ES-I3 (cell line): ENCODE measurements around the gene CCDC91.
"Not testable (repeated sequence)": the region's sequence is repeated elsewhere in the genome, so short reads cannot be mapped to it uniquely, and the experiment has no call there.

Source experiments
- H3K36me3 ChIP-seq: 2 replicates; pipeline ENCODE4 v1.6.1; 2013; ENCODE audit warnings: mild to moderate bottlenecking, low read length, control low read depth, moderate library complexity; ENCODE audit not compliant: insufficient read depth
- H3K4me1 ChIP-seq: 2 replicates; pipeline ENCODE4 v1.6.1; 2013; ENCODE audit warnings: mild to moderate bottlenecking, control low read depth, low read length; ENCODE audit not compliant: insufficient read depth
- H3K9ac ChIP-seq: 2 replicates; pipeline ENCODE4 v1.6.1; 2013; ENCODE audit warnings: low read depth, mild to moderate bottlenecking, low read length, moderate library complexity
- H3K9me3 ChIP-seq: 2 replicates; pipeline ENCODE4 v1.6.1; 2013; ENCODE audit warnings: mild to moderate bottlenecking, low read length, moderate library complexity; ENCODE audit not compliant: control insufficient read depth, insufficient read depth

CCDC91 gene

GRCh38 chr12:28355161-28355560, 164.9 kb downstream of the CCDC91 start:
- no peaks in the 10 kb centered on the region for H3K4me1 ChIP-seq
- no peak overlapping the region for H3K9ac ChIP-seq
- no peaks in the 10 kb centered on the region for H3K36me3 ChIP-seq
- H3K9me3 ChIP-seq = no peaks in the 10 kb centered on the region

- Histone ChIP-seq H3K9ac (no peak overlapping the region), H3K36me3 (no peaks in the 10 kb centered on the region), H3K9me3 (no peaks in the 10 kb centered on the region), H3K4me1 (no peaks in the 10 kb centered on the region)
These were observed 170.0 kb downstream of the CCDC91 start for GRCh38 chr12:28360253-28360652.

- peaks cover 3% of the 10 kb centered on the region; the same call in 1 of the 2 replicates for H3K36me3 ChIP-seq
- H3K9ac ChIP-seq = no peak overlapping the region
- no peaks in the 10 kb centered on the region for H3K4me1 ChIP-seq
- H3K9me3 ChIP-seq = peaks cover 44% of the 10 kb centered on the region
These were observed 177.1 kb downstream of the CCDC91 start for GRCh38 chr12:28367326-28367725.

GRCh38 chr12:28367993-28368392, 177.7 kb downstream of the CCDC91 start:
- Histone ChIP-seq H3K4me1 (no peaks in the 10 kb centered on the region), H3K36me3 (peaks cover 3% of the 10 kb centered on the region; the same call in 1 of the 2 replicates), H3K9ac (no peak overlapping the region), H3K9me3 (peaks cover 44% of the 10 kb centered on the region)

- H3K4me1 ChIP-seq = no peaks in the 10 kb centered on the region
- H3K9me3 ChIP-seq = peaks cover 44% of the 10 kb centered on the region
- H3K36me3 ChIP-seq = peaks cover 3% of the 10 kb centered on the region; the same call in 1 of the 2 replicates
- H3K9ac ChIP-seq = no peak overlapping the region
These were observed 179.2 kb downstream of the CCDC91 start for GRCh38 chr12:28369483-28369882.

GRCh38 chr12:28374556-28374955, 184.3 kb downstream of the CCDC91 start:
- Histone ChIP-seq H3K36me3 (no peaks in the 10 kb centered on the region; the same call in 1 of the 2 replicates), H3K9me3 (peaks cover 24% of the 10 kb centered on the region), H3K4me1 (peaks cover 17% of the 10 kb centered on the region; the same call in 1 of the 2 replicates), H3K9ac (no peak overlapping the region)

GRCh38 chr12:28378736-28379135, 188.5 kb downstream of the CCDC91 start:
- Histone ChIP-seq H3K9ac (no peak overlapping the region), H3K9me3 (no peaks in the 10 kb centered on the region), H3K36me3 (no peaks in the 10 kb centered on the region), H3K4me1 (peaks cover 17% of the 10 kb centered on the region; the same call in 1 of the 2 replicates)

- not testable (repeated sequence) for H3K9ac ChIP-seq, H3K36me3 ChIP-seq, H3K9me3 ChIP-seq
- H3K4me1 ChIP-seq = peaks cover 17% of the 10 kb centered on the region; the same call in 1 of the 2 replicates
These were observed 189.5 kb downstream of the CCDC91 start for GRCh38 chr12:28379779-28380178.

GRCh38 chr12:28383368-28383767, 193.1 kb downstream of the CCDC91 start:
- no peaks in the 10 kb centered on the region for H3K36me3 ChIP-seq
- H3K4me1 ChIP-seq = peaks cover 3% of the 10 kb centered on the region; the same call in 1 of the 2 replicates
- no peaks in the 10 kb centered on the region for H3K9me3 ChIP-seq
- no peak overlapping the region for H3K9ac ChIP-seq

GRCh38 chr12:28388879-28389278, 198.6 kb downstream of the CCDC91 start:
- no peaks in the 10 kb centered on the region; the same call in none of the 2 replicates for H3K4me1 ChIP-seq
- H3K9me3 ChIP-seq = no peaks in the 10 kb centered on the region
- no peak overlapping the region for H3K9ac ChIP-seq
- H3K36me3 ChIP-seq = no peaks in the 10 kb centered on the region

- no peaks in the 10 kb centered on the region for H3K9me3 ChIP-seq
- H3K36me3 ChIP-seq = peaks cover 2% of the 10 kb centered on the region; the same call in 1 of the 2 replicates
- H3K9ac ChIP-seq = no peak overlapping the region
- H3K4me1 ChIP-seq = no peaks in the 10 kb centered on the region; the same call in none of the 2 replicates
These were observed 199.9 kb downstream of the CCDC91 start for GRCh38 chr12:28390206-28390605.

GRCh38 chr12:28390761-28391385, 200.6 kb downstream of the CCDC91 start:
- Histone ChIP-seq H3K9ac (no peak overlapping the region), H3K9me3 (no peaks in the 10 kb centered on the region), H3K36me3 (peaks cover 3% of the 10 kb centered on the region; the same call in 1 of the 2 replicates), H3K4me1 (no peaks in the 10 kb centered on the region; the same call in none of the 2 replicates)

- H3K9ac ChIP-seq = no peak overlapping the region
- no peaks in the 10 kb centered on the region for H3K9me3 ChIP-seq
- H3K4me1 ChIP-seq = no peaks in the 10 kb centered on the region
- H3K36me3 ChIP-seq = no peaks in the 10 kb centered on the region
These were observed 219.6 kb downstream of the CCDC91 start for GRCh38 chr12:28409892-28410291.

- Histone ChIP-seq H3K9ac (no peak overlapping the region), H3K4me1 (peaks cover 9% of the 10 kb centered on the region; the same call in 1 of the 2 replicates), H3K9me3 (no peaks in the 10 kb centered on the region), H3K36me3 (no peaks in the 10 kb centered on the region)
These were observed 223.3 kb downstream of the CCDC91 start for GRCh38 chr12:28413460-28414109.

GRCh38 chr12:28415755-28416154, 225.5 kb downstream of the CCDC91 start:
- no peak overlapping the region for H3K9ac ChIP-seq
- no peaks in the 10 kb centered on the region for H3K9me3 ChIP-seq

More at GRCh38 chr12:28415755-28416154, 225.5 kb downstream of the CCDC91 start:
- H3K36me3 ChIP-seq = no peaks in the 10 kb centered on the region
- peaks cover 9% of the 10 kb centered on the region; the same call in 1 of the 2 replicates for H3K4me1 ChIP-seq
